Gastroesophageal sphincter (tissue), 3 donors: Measurements from ENCODE around the gene NCLN.

Experiments used
- CTCF ChIP-seq, 4 experiments: fragments of 200-600 bp in 2 of 4; fragments of 450-650 bp in 2 of 4; sonication (generic) in 1 of 4; IDR thresholded peaks; one replicate each; pipeline ENCODE4 v1.5.1; 2017 to 2019; ENCODE audit warnings: antibody characterized with exemption in 4 of 4, mild to moderate bottlenecking in 2 of 4, moderate library complexity in 2 of 4
- EP300 ChIP-seq: sonication (generic); formaldehyde crosslinking; IDR thresholded peaks from one replicate; pipeline ENCODE4 v1.6.1; 2017; ENCODE audit warnings: antibody characterized with exemption, mild to moderate bottlenecking
- POLR2AphosphoS5 ChIP-seq: sonication (generic); formaldehyde crosslinking; IDR thresholded peaks from one replicate; pipeline ENCODE4 v1.6.1; 2017; ENCODE audit warnings: antibody characterized with exemption

DNA sequence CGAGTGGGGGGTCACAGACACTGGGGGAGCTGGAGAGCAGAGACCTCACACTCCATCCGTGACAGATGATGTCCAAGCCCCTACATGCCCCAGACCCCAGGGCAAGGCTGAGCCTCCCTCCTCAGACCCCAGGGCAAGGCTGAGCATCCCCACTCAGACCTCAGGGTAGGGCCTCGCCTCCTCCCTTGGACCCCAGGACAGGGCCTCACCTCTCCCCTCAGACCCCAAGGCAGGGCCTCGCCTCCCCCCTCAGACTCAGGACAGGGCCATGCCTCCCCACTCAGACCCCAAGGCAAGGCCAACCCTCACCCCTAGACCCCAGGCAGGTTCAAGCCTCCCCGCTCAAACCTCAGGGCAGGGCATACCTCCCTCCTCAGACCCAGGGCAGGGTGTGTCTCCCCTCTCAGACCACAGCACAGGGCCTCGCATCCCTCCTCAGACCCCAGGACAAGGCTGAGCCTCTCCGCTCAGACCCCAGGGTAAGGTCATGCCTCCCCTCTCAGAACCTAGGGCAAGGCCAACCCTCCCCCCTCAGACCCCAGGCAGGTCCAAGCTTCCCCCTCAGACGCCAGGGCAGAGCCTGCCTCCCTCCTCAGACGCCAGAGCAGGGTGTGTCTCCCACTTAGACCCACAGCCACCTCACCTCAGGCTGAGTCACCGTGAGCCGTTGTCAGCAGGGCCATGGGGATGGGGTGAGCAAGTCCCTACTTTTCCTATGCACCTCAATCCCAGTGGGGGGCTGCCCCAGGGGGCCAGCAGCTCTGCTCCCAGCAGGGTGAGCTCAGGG is 8.8 kb upstream of the NCLN start:
- TF ChIP-seq CTCF (IDR thresholded peaks at IDR 0.05) (no peak), POLR2AphosphoS5 (no peak), EP300 (no peak)
